Lower leg skin (tissue), 3 donors: ENCODE results near the gene PRKCZ.

Experiments used
- CTCF ChIP-seq, 3 donors: fragments of 450-650 bp; IDR thresholded peaks; one replicate each; pipeline ENCODE4 v1.5.1; 2016; ENCODE audit warnings: antibody characterized with exemption in 3 of 3, mild to moderate bottlenecking in 3 of 3, moderate library complexity in 2 of 3
- POLR2A ChIP-seq, 2 donors: fragments of 450-650 bp; IDR thresholded peaks; one replicate each; pipeline ENCODE4 v1.6.1; 2016 to 2017; ENCODE audit warnings: antibody characterized with exemption in 2 of 2, mild to moderate bottlenecking in 1 of 2, moderate library complexity in 1 of 2

DNA sequence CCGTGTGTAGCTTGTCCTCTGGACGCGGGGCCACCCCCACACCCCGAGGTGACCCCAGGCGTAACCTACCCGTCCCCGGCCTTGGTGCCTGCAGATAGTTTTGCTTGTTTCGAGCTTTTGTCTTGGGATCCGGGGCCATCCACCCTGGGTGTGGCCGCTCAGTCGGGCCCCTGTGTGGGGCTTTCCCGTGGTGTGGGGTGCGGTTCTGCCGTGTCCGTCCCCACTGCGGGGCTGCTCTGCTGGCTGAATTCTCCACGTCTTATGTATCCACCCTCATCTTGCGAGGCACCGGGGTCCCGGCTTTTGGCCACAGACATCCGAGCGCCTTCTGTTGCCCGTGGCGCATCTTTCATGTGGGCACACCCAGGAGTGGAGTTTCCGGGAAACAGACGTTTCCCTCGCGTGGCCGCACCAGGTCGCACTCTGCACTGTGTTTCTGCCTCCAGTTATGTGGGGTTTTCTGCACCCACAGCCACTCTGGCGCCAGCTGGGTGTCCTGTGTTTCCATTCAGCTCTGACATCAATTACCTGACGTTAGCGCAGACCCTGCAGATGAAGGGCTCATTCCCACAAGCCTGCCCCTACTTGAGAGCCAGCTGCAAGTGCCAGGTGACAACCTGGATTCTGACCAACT lies 64.9 kb downstream of the PRKCZ start:
- TF ChIP-seq POLR2A (IDR thresholded peaks at IDR 0.05) (no peak), CTCF (IDR thresholded peaks at IDR 0.05) (no peak)
